CD14-positive monocyte (primary cell): ENCODE results near the gene SLC25A45. TPM values are rescaled to one million over a fixed set of nuclear protein-coding genes. Genes with fewer than 3 reads are reported as not detected.

ENCODE experiments used
- DNase-seq, 3 donors: peaks; one replicate each; pipeline ENCODE4 v3.0.0-alpha.2; 2011 to 2022
- H2AFZ ChIP-seq: 2 replicates; pipeline ENCODE4 v1.6.0; 2012; ENCODE audit warnings: mild to moderate bottlenecking, low read depth, low read length, inconsistent platforms; ENCODE audit not compliant: insufficient read depth, poor library complexity, severe bottlenecking
- H3K27ac ChIP-seq, 2 donors: 1 replicate in 1 of 2; 2 replicates in 1 of 2; pipeline ENCODE4 v1.5.1; 2012 to 2013; ENCODE audit warnings: low read length in 2 of 2, control low read depth in 1 of 2, inconsistent platforms in 1 of 2, low read depth in 1 of 2, mild to moderate bottlenecking in 1 of 2
- H3K27me3 ChIP-seq, 2 donors: one replicate each; pipeline versions ENCODE4 v1.6.0 to v1.6.1; 2011 to 2013; ENCODE audit warnings: low read length in 2 of 2; ENCODE audit not compliant: control insufficient read depth in 2 of 2, insufficient read depth in 2 of 2
- H3K36me3 ChIP-seq, 2 donors: replicated peaks in 1 of 2; 1 replicate in 1 of 2; 2 replicates in 1 of 2; pipeline versions ENCODE4 v1.5.1 to v1.6.1; 2012 to 2013; ENCODE audit warnings: low read length in 2 of 2, control low read depth in 1 of 2, inconsistent platforms in 1 of 2, mild to moderate bottlenecking in 1 of 2; ENCODE audit not compliant: insufficient read depth in 2 of 2, control insufficient read depth in 1 of 2
- H3K4me1 ChIP-seq, 2 donors: 1 replicate in 1 of 2; 2 replicates in 1 of 2; pipeline versions ENCODE4 v1.5.1 to v1.6.1; 2012 to 2013; ENCODE audit warnings: low read length in 2 of 2, control low read depth in 1 of 2, inconsistent platforms in 1 of 2, mild to moderate bottlenecking in 1 of 2, moderate library complexity in 1 of 2; ENCODE audit not compliant: insufficient read depth in 2 of 2, control insufficient read depth in 1 of 2
- H3K4me2 ChIP-seq: replicated peaks from 2 replicates; pipeline ENCODE3; 2012; ENCODE audit warnings: low read length, moderate library complexity, mild to moderate bottlenecking; ENCODE audit not compliant: poor library complexity, severe bottlenecking; ENCODE audit errors: extremely low read depth
- H3K4me3 ChIP-seq, 3 experiments: fragments of 200-600 bp in 1 of 3; sonication (generic) in 1 of 3; replicated peaks in 1 of 3; 1 replicate in 2 of 3; 2 replicates in 1 of 3; pipeline ENCODE4 v1.5.1; 2011 to 2013; ENCODE audit warnings: low read length in 3 of 3, mild to moderate bottlenecking in 3 of 3, control low read depth in 2 of 3, low read depth in 2 of 3, inconsistent platforms in 1 of 3, moderate library complexity in 1 of 3
- H3K79me2 ChIP-seq: 2 replicates; pipeline ENCODE4 v1.6.0; 2012; ENCODE audit warnings: mild to moderate bottlenecking, control low read depth, inconsistent platforms, low read length, moderate library complexity; ENCODE audit not compliant: insufficient read depth
- H3K9ac ChIP-seq: 2 replicates; pipeline ENCODE4 v1.6.0; 2017; ENCODE audit warnings: low read length, mild to moderate bottlenecking; ENCODE audit not compliant: insufficient read depth, poor library complexity, severe bottlenecking
- H3K9me3 ChIP-seq, 2 donors: replicated peaks in 1 of 2; 1 replicate in 1 of 2; 2 replicates in 1 of 2; pipeline versions ENCODE4 v1.5.1 to v1.6.1; 2012 to 2013; ENCODE audit warnings: low read length in 2 of 2, control low read depth in 1 of 2; ENCODE audit not compliant: control insufficient read depth in 1 of 2, insufficient read depth in 1 of 2
- H4K20me1 ChIP-seq: 2 replicates; pipeline ENCODE4 v1.6.0; 2012; ENCODE audit warnings: mild to moderate bottlenecking, low read length, control low read depth, moderate library complexity; ENCODE audit not compliant: insufficient read depth
- H3K27ac Mint-ChIP-seq, 7 donors: one replicate each; pipeline ENCODE4 v1.8.0; 2020; ENCODE audit warnings: mild to moderate bottlenecking in 7 of 7, mixed read lengths in 7 of 7, moderate library complexity in 6 of 7, inconsistent platforms in 2 of 7
- H3K27me3 Mint-ChIP-seq, 3 donors: one replicate each; pipeline ENCODE4 v1.8.0; 2021 to 2022; ENCODE audit warnings: low read depth in 3 of 3, mild to moderate bottlenecking in 3 of 3, mixed read lengths in 3 of 3, moderate library complexity in 3 of 3, inconsistent platforms in 1 of 3
- H3K36me3 Mint-ChIP-seq, 2 donors: one replicate each; pipeline ENCODE4 v1.8.0; 2020; ENCODE audit warnings: mixed read lengths in 2 of 2, inconsistent platforms in 1 of 2, mild to moderate bottlenecking in 1 of 2
- H3K4me1 Mint-ChIP-seq: one replicate; pipeline ENCODE4 v1.8.0; 2020; ENCODE audit warnings: mild to moderate bottlenecking, mixed read lengths
- H3K4me3 Mint-ChIP-seq, 2 donors: one replicate each; pipeline ENCODE4 v1.8.0; 2020; ENCODE audit warnings: mild to moderate bottlenecking in 2 of 2, mixed read lengths in 2 of 2, moderate library complexity in 1 of 2
- H3K9me3 Mint-ChIP-seq, 7 donors: one replicate each; pipeline ENCODE4 v1.8.0; 2020 to 2022; ENCODE audit warnings: mixed read lengths in 7 of 7, mild to moderate bottlenecking in 6 of 7, moderate library complexity in 6 of 7, inconsistent platforms in 2 of 7
- CTCF ChIP-seq: fragments of 200-600 bp; IDR thresholded peaks from one replicate; pipeline ENCODE4 v1.8.0; 2022; ENCODE audit warnings: antibody characterized with exemption, mild to moderate bottlenecking
- WGBS: methylation state at CpG from one replicate; pipeline ENCODE4 v1.1.5; 2013; ENCODE audit warnings: missing lambda C conversion rate; ENCODE audit not compliant: insufficient coverage; 5-methylcytosine and 5-hydroxymethylcytosine counted together
- intact Hi-C, 2 donors: fragments of 100-400 bp; cut with micrococcal nuclease; formaldehyde crosslinking; loops; one replicate each; pipeline versions ENCODE4 v1.15.0 to v1.15.1; 2023
- polyA plus RNA-seq, 3 donors: library from polyadenylated mRNA; depleted of rRNA in 1 of 3; unstranded in 2 of 3; stranded (reverse) in 1 of 3; fragments of 300-500 nt in 2 of 3; fragments of >200 nt in 1 of 3; fragmentation: Illumina TruSeq in 2 of 3; gene quantifications; 1 replicate in 2 of 3; 2 replicates in 1 of 3; pipeline ENCODE4 v1.2.3, GENCODE V29; 2012 to 2021

SLC25A45 gene
- polyA plus RNA-seq, 3 donors, result 3.7 to 11.3 (median 4.1) TPM

- Histone ChIP-seq H2AFZ (no peak overlapping the region), H3K27me3 (no peaks in the 10 kb centered on the region), H3K4me1 (peaks cover 46 to 64% of the 10 kb centered on the region in 2 donors), H3K9ac (no peak overlapping the region), H3K9me3 (no peaks in the 10 kb centered on the region), H3K4me3 (no peak overlapping the region), H3K79me2 (peaks cover 14% of the 10 kb centered on the region), H3K4me2 (no peak overlapping the region), H3K36me3 (no peaks in the 10 kb centered on the region), H4K20me1 (no peaks in the 10 kb centered on the region), H3K27ac (peak overlapping the region in 1 of 2 donors; percentile 27)
- 100% methylated on average over 8 of the region's 16 CpGs for WGBS
- no peak for TF ChIP-seq CTCF
- H3K4me3 Mint-ChIP-seq, result peak overlapping the region in 1 of 2 donors; percentile 27
- peaks cover 0 to 3% (median 0%) of the 10 kb centered on the region in 7 donors for H3K9me3 Mint-ChIP-seq
- peak overlapping the region in 4 of 7 donors; percentile 99 to 100 (median 100) for H3K27ac Mint-ChIP-seq
- H3K36me3 Mint-ChIP-seq, result peaks cover 3 to 5% of the 10 kb centered on the region in 2 donors
- H3K4me1 Mint-ChIP-seq, result peaks cover 47% of the 10 kb centered on the region
- peaks cover 0 to 2% (median 1%) of the 10 kb centered on the region in 3 donors for H3K27me3 Mint-ChIP-seq
- intact Hi-C loops, result loop anchor here in 1 of 2 donors (5.0 kb wide), 2 partner anchors 37 to 127 kb away; no protein-coding TSS in a partner anchor
- no peak for DNase-seq
These were observed 1.9 kb downstream of the SLC25A45 start for GRCh38 chr11:65380460-65381119.

GRCh38 chr11:65379698-65380459, 2.6 kb downstream of the SLC25A45 start:
- no peaks in the 10 kb centered on the region for H3K9me3 ChIP-seq
- no peak overlapping the region for H3K27ac ChIP-seq
- peaks cover 0 to 3% (median 0%) of the 10 kb centered on the region in 7 donors for H3K9me3 Mint-ChIP-seq
- H3K36me3 ChIP-seq, result no peaks in the 10 kb centered on the region
- H3K9ac ChIP-seq, result no peak overlapping the region
- no peak overlapping the region for H2AFZ ChIP-seq
- no peak for TF ChIP-seq CTCF
- peak overlapping the region in 1 of 7 donors; percentile 19 for H3K27ac Mint-ChIP-seq
- peaks cover 3 to 5% of the 10 kb centered on the region in 2 donors for H3K36me3 Mint-ChIP-seq
- peaks cover 40% of the 10 kb centered on the region for H3K4me1 Mint-ChIP-seq
- WGBS, result 83% methylated on average over 6 of the region's 13 CpGs
- no peak overlapping the region for H3K4me3 ChIP-seq
- H3K27me3 Mint-ChIP-seq, result peaks cover 0 to 2% (median 2%) of the 10 kb centered on the region in 3 donors
- no peaks in the 10 kb centered on the region for H4K20me1 ChIP-seq
- intact Hi-C loops, result loop anchor here in 1 of 2 donors (5.0 kb wide), 2 partner anchors 37 to 127 kb away; no protein-coding TSS in a partner anchor
- H3K79me2 ChIP-seq, result peaks cover 14% of the 10 kb centered on the region
- H3K4me2 ChIP-seq, result no peak overlapping the region
- H3K4me3 Mint-ChIP-seq, result no peak overlapping the region
- no peaks in the 10 kb centered on the region for H3K27me3 ChIP-seq
- no peak for DNase-seq
- H3K4me1 ChIP-seq, result peaks cover 41 to 57% of the 10 kb centered on the region in 2 donors
